Renal pelvis (tissue), 12 donors: ENCODE measurements around the gene IRGM. TPM values are rescaled to one million over a fixed set of nuclear protein-coding genes. Genes with fewer than 3 reads are reported as not detected.
"Not testable (repeated sequence)": the region's sequence is repeated elsewhere in the genome, so short reads cannot be mapped to it uniquely, and the experiment has no call there.

ENCODE experiments used
- DNase-seq: peaks from one replicate; pipeline ENCODE4 v3.0.0-alpha.2; 2013
- long read RNA-seq, 16 experiments: transcript quantifications; one replicate each; lab custom pipeline, GENCODE V29; 2026
- polyA plus RNA-seq, 3 donors: library from polyadenylated mRNA; unstranded; fragments of 120-200 nt; gene quantifications; one replicate each; pipeline ENCODE4 v1.2.1, GENCODE V29; 2013; ENCODE audit not compliant: insufficient read length in 3 of 3

The IRGM gene
- 1 to 10 TPM in 1 of 3 donors, under 1 TPM in 2; 0.39 to 1.1 (median 0.43) TPM for polyA plus RNA-seq
- long read RNA-seq, donor 1: 0 reads
- long read RNA-seq, donor 2: 0 reads
- long read RNA-seq, donor 3: 0 reads
- long read RNA-seq, donor 4: 0 reads
- long read RNA-seq, donor 5: 0 reads
- long read RNA-seq, donor 6: 0 reads
- long read RNA-seq, donor 7: 0 reads
- long read RNA-seq, donor 8: 0 reads
- long read RNA-seq, donor 9, partial matches to known transcripts: 10 of 19 reads
- long read RNA-seq, donor 9, other reads (novel, unspliced or antisense): 9 of 19 reads
- long read RNA-seq, donor 10: 0 reads
- long read RNA-seq, donor 11: 0 reads
- long read RNA-seq, donor 12: 0 reads
- long read RNA-seq, donor 13, partial matches to known transcripts: 5 of 5 reads
- long read RNA-seq, donor 13, other reads (novel, unspliced or antisense): 0 of 5 reads
- long read RNA-seq, donor 14, partial matches to known transcripts: 24 of 31 reads
- long read RNA-seq, donor 14, other reads (novel, unspliced or antisense): 5 of 31 reads
- long read RNA-seq, donor 15, partial matches to known transcripts: 5 of 11 reads
- long read RNA-seq, donor 15, other reads (novel, unspliced or antisense): 6 of 11 reads
- long read RNA-seq, donor 16: 0 reads

GRCh38 chr5:150846308-150846653 lies at the start of gene IRGM:
Gene IRGM, plus strand, starts transcription at chr5:150846521. Its CDS starts 1,603 bp downstream, at chr5:150848124.
- DNase-seq: not testable (repeated sequence)

- no peak for DNase-seq
Measured at GRCh38 chr5:150797384-150797783, 48.9 kb upstream of the IRGM start.

- peak; percentile 82 for DNase-seq
Measured at GRCh38 chr5:150801117-150801927, 45.0 kb upstream of the IRGM start.

- no peak for DNase-seq
Measured at GRCh38 chr5:150804388-150804787, 41.9 kb upstream of the IRGM start.

GRCh38 chr5:150809363-150809762 lies 37.0 kb upstream of the IRGM start:
- no peak for DNase-seq

GRCh38 chr5:150815010-150815409 lies 31.3 kb upstream of the IRGM start:
- peak; percentile 1 for DNase-seq

GRCh38 chr5:150816946-150817345 lies 29.4 kb upstream of the IRGM start:
- DNase-seq: no peak

- no peak for DNase-seq
Measured at GRCh38 chr5:150829744-150830143, 16.6 kb upstream of the IRGM start.

- not testable (repeated sequence) for DNase-seq
Measured at GRCh38 chr5:150831821-150832220, 14.5 kb upstream of the IRGM start.

GRCh38 chr5:150836064-150836463 lies 10.3 kb upstream of the IRGM start:
- no peak for DNase-seq

GRCh38 chr5:150836703-150837102 lies 9.6 kb upstream of the IRGM start:
- no peak for DNase-seq

- DNase-seq: not testable (repeated sequence)
Measured at GRCh38 chr5:150845185-150845859, 999 bp upstream of the IRGM start.

GRCh38 chr5:150846654-150847333 lies 473 bp downstream of the IRGM start:
- peak; percentile 84 for DNase-seq

- DNase-seq: no peak
Measured at GRCh38 chr5:150847334-150847695, 994 bp downstream of the IRGM start.

- DNase-seq: no peak
Measured at GRCh38 chr5:150848271-150848670, 1.9 kb downstream of the IRGM start.

- no peak for DNase-seq
Measured at GRCh38 chr5:150851039-150851438, 4.7 kb downstream of the IRGM start.

GRCh38 chr5:150853561-150853960 lies 7.2 kb downstream of the IRGM start:
- no peak for DNase-seq

- not testable (repeated sequence) for DNase-seq
Measured at GRCh38 chr5:150856700-150857099, 10.4 kb downstream of the IRGM start.

- DNase-seq: no peak
Measured at GRCh38 chr5:150860246-150860821, 14.0 kb downstream of the IRGM start.

- DNase-seq: no peak
Measured at GRCh38 chr5:150862070-150862469, 15.7 kb downstream of the IRGM start.

- no peak for DNase-seq
Measured at GRCh38 chr5:150879358-150879757, 33.0 kb downstream of the IRGM start.
